CD14-positive monocyte (primary cell): ENCODE data around the gene ARRDC3. TPM values are rescaled to one million over a fixed set of nuclear protein-coding genes. Genes with fewer than 3 reads are reported as not detected.

Source experiments
- DNase-seq, 3 donors: peaks; one replicate each; pipeline ENCODE4 v3.0.0-alpha.2; 2011 to 2022
- H2AFZ ChIP-seq: 2 replicates; pipeline ENCODE4 v1.6.0; 2012; ENCODE audit warnings: mild to moderate bottlenecking, low read depth, low read length, inconsistent platforms; ENCODE audit not compliant: insufficient read depth, poor library complexity, severe bottlenecking
- H3K27ac ChIP-seq, 2 donors: 1 replicate in 1 of 2; 2 replicates in 1 of 2; pipeline ENCODE4 v1.5.1; 2012 to 2013; ENCODE audit warnings: low read length in 2 of 2, control low read depth in 1 of 2, inconsistent platforms in 1 of 2, low read depth in 1 of 2, mild to moderate bottlenecking in 1 of 2
- H3K27me3 ChIP-seq, 2 donors: one replicate each; pipeline versions ENCODE4 v1.6.0 to v1.6.1; 2011 to 2013; ENCODE audit warnings: low read length in 2 of 2; ENCODE audit not compliant: control insufficient read depth in 2 of 2, insufficient read depth in 2 of 2
- H3K36me3 ChIP-seq, 2 donors: replicated peaks in 1 of 2; 1 replicate in 1 of 2; 2 replicates in 1 of 2; pipeline versions ENCODE4 v1.5.1 to v1.6.1; 2012 to 2013; ENCODE audit warnings: low read length in 2 of 2, control low read depth in 1 of 2, inconsistent platforms in 1 of 2, mild to moderate bottlenecking in 1 of 2; ENCODE audit not compliant: insufficient read depth in 2 of 2, control insufficient read depth in 1 of 2
- H3K4me1 ChIP-seq, 2 donors: 1 replicate in 1 of 2; 2 replicates in 1 of 2; pipeline versions ENCODE4 v1.5.1 to v1.6.1; 2012 to 2013; ENCODE audit warnings: low read length in 2 of 2, control low read depth in 1 of 2, inconsistent platforms in 1 of 2, mild to moderate bottlenecking in 1 of 2, moderate library complexity in 1 of 2; ENCODE audit not compliant: insufficient read depth in 2 of 2, control insufficient read depth in 1 of 2
- H3K4me2 ChIP-seq: replicated peaks from 2 replicates; pipeline ENCODE3; 2012; ENCODE audit warnings: low read length, moderate library complexity, mild to moderate bottlenecking; ENCODE audit not compliant: poor library complexity, severe bottlenecking; ENCODE audit errors: extremely low read depth
- H3K4me3 ChIP-seq, 3 experiments: fragments of 200-600 bp in 1 of 3; sonication (generic) in 1 of 3; replicated peaks in 1 of 3; 1 replicate in 2 of 3; 2 replicates in 1 of 3; pipeline ENCODE4 v1.5.1; 2011 to 2013; ENCODE audit warnings: low read length in 3 of 3, mild to moderate bottlenecking in 3 of 3, control low read depth in 2 of 3, low read depth in 2 of 3, inconsistent platforms in 1 of 3, moderate library complexity in 1 of 3
- H3K79me2 ChIP-seq: 2 replicates; pipeline ENCODE4 v1.6.0; 2012; ENCODE audit warnings: mild to moderate bottlenecking, control low read depth, inconsistent platforms, low read length, moderate library complexity; ENCODE audit not compliant: insufficient read depth
- H3K9ac ChIP-seq: 2 replicates; pipeline ENCODE4 v1.6.0; 2017; ENCODE audit warnings: low read length, mild to moderate bottlenecking; ENCODE audit not compliant: insufficient read depth, poor library complexity, severe bottlenecking
- H3K9me3 ChIP-seq, 2 donors: replicated peaks in 1 of 2; 1 replicate in 1 of 2; 2 replicates in 1 of 2; pipeline versions ENCODE4 v1.5.1 to v1.6.1; 2012 to 2013; ENCODE audit warnings: low read length in 2 of 2, control low read depth in 1 of 2; ENCODE audit not compliant: control insufficient read depth in 1 of 2, insufficient read depth in 1 of 2
- H4K20me1 ChIP-seq: 2 replicates; pipeline ENCODE4 v1.6.0; 2012; ENCODE audit warnings: mild to moderate bottlenecking, low read length, control low read depth, moderate library complexity; ENCODE audit not compliant: insufficient read depth
- H3K27ac Mint-ChIP-seq, 7 donors: one replicate each; pipeline ENCODE4 v1.8.0; 2020; ENCODE audit warnings: mild to moderate bottlenecking in 7 of 7, mixed read lengths in 7 of 7, moderate library complexity in 6 of 7, inconsistent platforms in 2 of 7
- H3K27me3 Mint-ChIP-seq, 3 donors: one replicate each; pipeline ENCODE4 v1.8.0; 2021 to 2022; ENCODE audit warnings: low read depth in 3 of 3, mild to moderate bottlenecking in 3 of 3, mixed read lengths in 3 of 3, moderate library complexity in 3 of 3, inconsistent platforms in 1 of 3
- H3K36me3 Mint-ChIP-seq, 2 donors: one replicate each; pipeline ENCODE4 v1.8.0; 2020; ENCODE audit warnings: mixed read lengths in 2 of 2, inconsistent platforms in 1 of 2, mild to moderate bottlenecking in 1 of 2
- H3K4me1 Mint-ChIP-seq: one replicate; pipeline ENCODE4 v1.8.0; 2020; ENCODE audit warnings: mild to moderate bottlenecking, mixed read lengths
- H3K4me3 Mint-ChIP-seq, 2 donors: one replicate each; pipeline ENCODE4 v1.8.0; 2020; ENCODE audit warnings: mild to moderate bottlenecking in 2 of 2, mixed read lengths in 2 of 2, moderate library complexity in 1 of 2
- H3K9me3 Mint-ChIP-seq, 7 donors: one replicate each; pipeline ENCODE4 v1.8.0; 2020 to 2022; ENCODE audit warnings: mixed read lengths in 7 of 7, mild to moderate bottlenecking in 6 of 7, moderate library complexity in 6 of 7, inconsistent platforms in 2 of 7
- WGBS: methylation state at CpG from one replicate; pipeline ENCODE4 v1.1.5; 2013; ENCODE audit warnings: missing lambda C conversion rate; ENCODE audit not compliant: insufficient coverage; 5-methylcytosine and 5-hydroxymethylcytosine counted together
- intact Hi-C, 2 donors: fragments of 100-400 bp; cut with micrococcal nuclease; formaldehyde crosslinking; loops; one replicate each; pipeline versions ENCODE4 v1.15.0 to v1.15.1; 2023
- polyA plus RNA-seq, 3 donors: library from polyadenylated mRNA; depleted of rRNA in 1 of 3; unstranded in 2 of 3; stranded (reverse) in 1 of 3; fragments of 300-500 nt in 2 of 3; fragments of >200 nt in 1 of 3; fragmentation: Illumina TruSeq in 2 of 3; gene quantifications; 1 replicate in 2 of 3; 2 replicates in 1 of 3; pipeline ENCODE4 v1.2.3, GENCODE V29; 2012 to 2021
- TF ChIP-seq, protein P1 (sequence below): fragments of 200-600 bp; IDR thresholded peaks from one replicate; pipeline ENCODE4 v1.8.0; 2022; ENCODE audit warnings: antibody characterized with exemption, mild to moderate bottlenecking

ARRDC3 gene
- polyA plus RNA-seq, 3 donors, result 43.3 to 68.0 (median 64.6) TPM

DNA sequence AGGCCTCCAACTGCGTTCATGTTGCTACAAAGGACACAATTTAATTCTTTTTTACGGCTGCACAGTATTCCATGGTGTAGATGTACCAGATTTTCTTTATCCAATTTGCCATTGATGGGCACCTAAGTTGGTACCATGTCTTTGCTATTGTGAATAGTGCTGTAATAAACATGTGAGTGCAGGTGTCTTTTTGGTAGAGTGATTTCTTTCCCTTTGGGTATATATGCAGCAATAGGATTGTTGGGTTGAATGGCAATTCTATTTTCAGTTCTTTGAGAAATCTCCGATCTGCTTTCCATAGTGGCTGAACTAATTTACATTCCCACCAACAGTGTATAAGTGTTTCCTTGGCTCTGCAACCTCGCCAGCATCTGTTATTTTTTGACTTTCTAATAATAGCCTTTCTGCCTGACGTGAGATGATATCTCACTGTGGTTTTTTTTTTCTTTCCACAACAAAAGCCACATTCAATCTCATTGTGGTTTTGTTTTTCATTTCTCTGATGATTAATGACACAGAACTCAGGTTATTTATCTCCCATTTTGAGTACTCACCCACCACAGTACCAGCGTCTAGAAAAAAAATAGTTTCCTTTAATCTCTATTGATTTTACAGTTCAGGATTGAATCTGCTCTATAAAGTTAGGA is 21.9 kb downstream of the ARRDC3 start:
- peaks cover 11% of the 10 kb centered on the region for H3K4me1 Mint-ChIP-seq
- no peak overlapping the region for H3K9ac ChIP-seq

GRCh38 chr5:91359962-91360609 is 23.0 kb downstream of the ARRDC3 start:
- H3K4me1 Mint-ChIP-seq, result peaks cover 22% of the 10 kb centered on the region
- H2AFZ ChIP-seq, result no peak overlapping the region
- H4K20me1 ChIP-seq, result no peaks in the 10 kb centered on the region
- intact Hi-C loops, result loop anchor here in 1 of 2 donors (5.0 kb wide), 1 partner anchor 43 kb away; no protein-coding TSS in a partner anchor
- no peak overlapping the region for H3K4me2 ChIP-seq
- WGBS, result no CpG with 5 or more reads among the region's 4 CpGs
- DNase-seq, result no peak
- TF ChIP-seq, protein P1, sequence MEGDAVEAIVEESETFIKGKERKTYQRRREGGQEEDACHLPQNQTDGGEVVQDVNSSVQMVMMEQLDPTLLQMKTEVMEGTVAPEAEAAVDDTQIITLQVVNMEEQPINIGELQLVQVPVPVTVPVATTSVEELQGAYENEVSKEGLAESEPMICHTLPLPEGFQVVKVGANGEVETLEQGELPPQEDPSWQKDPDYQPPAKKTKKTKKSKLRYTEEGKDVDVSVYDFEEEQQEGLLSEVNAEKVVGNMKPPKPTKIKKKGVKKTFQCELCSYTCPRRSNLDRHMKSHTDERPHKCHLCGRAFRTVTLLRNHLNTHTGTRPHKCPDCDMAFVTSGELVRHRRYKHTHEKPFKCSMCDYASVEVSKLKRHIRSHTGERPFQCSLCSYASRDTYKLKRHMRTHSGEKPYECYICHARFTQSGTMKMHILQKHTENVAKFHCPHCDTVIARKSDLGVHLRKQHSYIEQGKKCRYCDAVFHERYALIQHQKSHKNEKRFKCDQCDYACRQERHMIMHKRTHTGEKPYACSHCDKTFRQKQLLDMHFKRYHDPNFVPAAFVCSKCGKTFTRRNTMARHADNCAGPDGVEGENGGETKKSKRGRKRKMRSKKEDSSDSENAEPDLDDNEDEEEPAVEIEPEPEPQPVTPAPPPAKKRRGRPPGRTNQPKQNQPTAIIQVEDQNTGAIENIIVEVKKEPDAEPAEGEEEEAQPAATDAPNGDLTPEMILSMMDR, result no peak
- H3K27me3 ChIP-seq, result no peaks in the 10 kb centered on the region
- H3K36me3 ChIP-seq, result no peaks in the 10 kb centered on the region
- no peak overlapping the region for H3K9ac ChIP-seq
- H3K36me3 Mint-ChIP-seq, result peaks cover 3 to 6% of the 10 kb centered on the region in 2 donors
- peaks cover 0 to 1% (median 0%) of the 10 kb centered on the region in 3 donors for H3K27me3 Mint-ChIP-seq
- no peak overlapping the region for H3K27ac ChIP-seq
- H3K27ac Mint-ChIP-seq, result no peak overlapping the region
- H3K4me3 Mint-ChIP-seq, result no peak overlapping the region
- H3K9me3 ChIP-seq, result no peaks in the 10 kb centered on the region
- H3K9me3 Mint-ChIP-seq, result peaks cover 0 to 4% (median 2%) of the 10 kb centered on the region in 7 donors
- no peaks in the 10 kb centered on the region for H3K79me2 ChIP-seq
- H3K4me3 ChIP-seq, result no peak overlapping the region
- peaks cover 12% of the 10 kb centered on the region in 2 donors for H3K4me1 ChIP-seq

More for the DNA sequence above, 21.9 kb downstream of the ARRDC3 start:
- no peaks in the 10 kb centered on the region for H3K79me2 ChIP-seq
- H3K36me3 Mint-ChIP-seq, result peaks cover 5% of the 10 kb centered on the region in 2 donors
- intact Hi-C loops, result no loop called here
- no peaks in the 10 kb centered on the region for H3K36me3 ChIP-seq
- H3K9me3 ChIP-seq, result no peaks in the 10 kb centered on the region
- no peak for DNase-seq
- H3K27ac Mint-ChIP-seq, result no peak overlapping the region
- TF ChIP-seq, protein P1, result no peak
- H4K20me1 ChIP-seq, result no peaks in the 10 kb centered on the region
- H2AFZ ChIP-seq, result no peak overlapping the region
- no peaks in the 10 kb centered on the region for H3K27me3 ChIP-seq
- peaks cover 0 to 3% (median 0%) of the 10 kb centered on the region in 3 donors for H3K27me3 Mint-ChIP-seq
- H3K4me3 ChIP-seq, result no peak overlapping the region
- WGBS, result 100% methylated on average over 1 of the region's 6 CpGs
- H3K4me2 ChIP-seq, result no peak overlapping the region
- H3K27ac ChIP-seq, result no peak overlapping the region
- peaks cover 0 to 4% (median 2%) of the 10 kb centered on the region in 7 donors for H3K9me3 Mint-ChIP-seq
- no peak overlapping the region for H3K4me3 Mint-ChIP-seq
- H3K4me1 ChIP-seq, result peaks cover 1 to 3% of the 10 kb centered on the region in 2 donors
